H9 (cell line): ENCODE measurements around the gene CCDC174. TPM values are rescaled to one million over a fixed set of nuclear protein-coding genes. Genes with fewer than 3 reads are reported as not detected.

Experiments
- DNase-seq: peaks from one replicate; pipeline ENCODE4 v3.0.0-alpha.2; 2017
- H2AFZ ChIP-seq: one replicate; pipeline ENCODE4 v1.6.1; 2013; ENCODE audit warnings: mild to moderate bottlenecking, low read length, control low read depth, moderate library complexity
- H2AK5ac ChIP-seq: 2 replicates; pipeline ENCODE4 v1.6.1; 2013; ENCODE audit warnings: low read length, control low read depth, mixed read lengths; ENCODE audit not compliant: insufficient read length
- H2BK120ac ChIP-seq: one replicate; pipeline ENCODE4 v1.6.1; 2013; ENCODE audit warnings: low read depth, mild to moderate bottlenecking, low read length, control low read depth, inconsistent platforms; ENCODE audit not compliant: poor library complexity, severe bottlenecking
- H2BK12ac ChIP-seq: 2 replicates; pipeline ENCODE4 v1.6.1; 2013; ENCODE audit warnings: low read length, control low read depth, mixed read lengths, low read depth; ENCODE audit not compliant: insufficient read length
- H2BK15ac ChIP-seq: 2 replicates; pipeline ENCODE4 v1.6.1; 2013; ENCODE audit warnings: low read depth, low read length, control low read depth
- H2BK20ac ChIP-seq: one replicate; pipeline ENCODE4 v1.6.1; 2013; ENCODE audit warnings: low read depth, mild to moderate bottlenecking, low read length, control low read depth, inconsistent platforms; ENCODE audit not compliant: poor library complexity, severe bottlenecking
- H2BK5ac ChIP-seq: 2 replicates; pipeline ENCODE4 v1.6.1; 2013; ENCODE audit warnings: low read length, control low read depth, mixed read lengths; ENCODE audit not compliant: insufficient read length
- H3K14ac ChIP-seq: 2 replicates; pipeline ENCODE4 v1.6.1; 2013; ENCODE audit warnings: low read length, control low read depth; ENCODE audit not compliant: insufficient read depth
- H3K18ac ChIP-seq: 2 replicates; pipeline ENCODE4 v1.6.1; 2013; ENCODE audit warnings: low read depth, mild to moderate bottlenecking, mixed read lengths, low read length, control low read depth; ENCODE audit not compliant: insufficient read length
- H3K23ac ChIP-seq: 2 replicates; pipeline ENCODE4 v1.6.1; 2013; ENCODE audit warnings: low read length, control low read depth, mixed read lengths, low read depth; ENCODE audit not compliant: insufficient read length
- H3K23me2 ChIP-seq: 2 replicates; pipeline ENCODE4 v1.6.1; 2013; ENCODE audit warnings: low read depth, mild to moderate bottlenecking, mixed read lengths, low read length, control low read depth; ENCODE audit not compliant: insufficient read length, poor library complexity, severe bottlenecking
- H3K27ac ChIP-seq: 2 replicates; pipeline ENCODE4 v1.5.1; 2013; ENCODE audit warnings: low read length, control low read depth, mixed read lengths, low read depth; ENCODE audit not compliant: insufficient read length
- H3K27me3 ChIP-seq: 2 replicates; pipeline ENCODE4 v1.6.1; 2013; ENCODE audit warnings: low read length, control low read depth, inconsistent platforms; ENCODE audit not compliant: insufficient read depth
- H3K4ac ChIP-seq: 2 replicates; pipeline ENCODE4 v1.6.1; 2013; ENCODE audit warnings: low read depth, mild to moderate bottlenecking, control low read depth, inconsistent platforms, low read length, moderate library complexity
- H3K4me1 ChIP-seq: 2 replicates; pipeline ENCODE4 v1.6.1; 2013; ENCODE audit warnings: low read length, control low read depth, inconsistent platforms; ENCODE audit not compliant: insufficient read depth
- H3K4me2 ChIP-seq: 2 replicates; pipeline ENCODE4 v1.6.1; 2013; ENCODE audit warnings: low read length, control low read depth, mixed read lengths; ENCODE audit not compliant: insufficient read length, insufficient read depth
- H3K56ac ChIP-seq: 2 replicates; pipeline ENCODE4 v1.6.1; 2013; ENCODE audit warnings: low read depth, mild to moderate bottlenecking, mixed read lengths, low read length, control low read depth; ENCODE audit not compliant: insufficient read length
- H3K79me1 ChIP-seq: 2 replicates; pipeline ENCODE4 v1.6.1; 2013; ENCODE audit warnings: low read depth, mild to moderate bottlenecking, moderate library complexity, low read length, control low read depth, inconsistent platforms; ENCODE audit not compliant: insufficient read depth, poor library complexity, severe bottlenecking
- H3K79me2 ChIP-seq: 2 replicates; pipeline ENCODE4 v1.6.1; 2013; ENCODE audit warnings: low read length, control low read depth, inconsistent platforms; ENCODE audit not compliant: insufficient read depth
- H3K9ac ChIP-seq: 2 replicates; pipeline ENCODE4 v1.6.1; 2013; ENCODE audit warnings: low read length, control low read depth, mixed read lengths; ENCODE audit not compliant: insufficient read length; ENCODE audit errors: extremely low read depth
- H3K9me3 ChIP-seq: one replicate; pipeline ENCODE4 v1.6.1; 2013; ENCODE audit warnings: low read depth, low read length, inconsistent platforms; ENCODE audit not compliant: control insufficient read depth
- H3T11ph ChIP-seq: one replicate; pipeline ENCODE4 v1.6.1; 2013; ENCODE audit warnings: mild to moderate bottlenecking, low read length, control low read depth, inconsistent platforms
- H4K20me1 ChIP-seq: one replicate; pipeline ENCODE4 v1.6.1; 2013; ENCODE audit not compliant: control insufficient read depth, insufficient read length, insufficient read depth
- H4K5ac ChIP-seq: 2 replicates; pipeline ENCODE4 v1.6.1; 2013; ENCODE audit warnings: low read depth, mild to moderate bottlenecking, mixed read lengths, low read length, control low read depth; ENCODE audit not compliant: insufficient read length
- H4K8ac ChIP-seq: replicated peaks from 2 replicates; pipeline ENCODE4 v1.6.1; 2013; ENCODE audit warnings: low read length, control low read depth, mixed read lengths, low read depth; ENCODE audit not compliant: insufficient read length
- H4K91ac ChIP-seq: 2 replicates; pipeline ENCODE4 v1.6.1; 2013; ENCODE audit warnings: low read depth, mild to moderate bottlenecking, moderate library complexity, mixed read lengths, low read length, control low read depth; ENCODE audit not compliant: insufficient read length
- H3K27ac Mint-ChIP-seq, 3 experiments: 2 replicates in 2 of 3; 3 replicates in 1 of 3; pipeline ENCODE4 v1.8.0; 2020 to 2021; ENCODE audit warnings: mixed read lengths in 3 of 3, mild to moderate bottlenecking in 1 of 3, moderate library complexity in 1 of 3
- H3K27me3 Mint-ChIP-seq: 2 replicates; pipeline ENCODE4 v1.8.0; 2021; ENCODE audit warnings: low read depth, mild to moderate bottlenecking, moderate library complexity, mixed read lengths
- H3K36me3 Mint-ChIP-seq, 3 experiments: 2 replicates in 2 of 3; 3 replicates in 1 of 3; pipeline ENCODE4 v1.8.0; 2020 to 2021; ENCODE audit warnings: low read depth in 3 of 3, mixed read lengths in 3 of 3; ENCODE audit not compliant: insufficient read depth in 1 of 3
- H3K4me1 Mint-ChIP-seq, 2 experiments: 2 replicates each; pipeline ENCODE4 v1.8.0; 2020; ENCODE audit warnings: mixed read lengths in 2 of 2
- H3K4me3 Mint-ChIP-seq, 2 experiments: 2 replicates in 1 of 2; 3 replicates in 1 of 2; pipeline ENCODE4 v1.8.0; 2020 to 2021; ENCODE audit warnings: mild to moderate bottlenecking in 2 of 2, mixed read lengths in 2 of 2, moderate library complexity in 1 of 2
- H3K9me3 Mint-ChIP-seq, 2 experiments: 2 replicates in 1 of 2; 3 replicates in 1 of 2; pipeline ENCODE4 v1.8.0; 2020; ENCODE audit warnings: mild to moderate bottlenecking in 2 of 2, mixed read lengths in 2 of 2, moderate library complexity in 1 of 2
- WGBS: extraction: QIAGEN DNeasy Blood & Tissue Kit; methylation state at CpG from one replicate; pipeline ENCODE4 v1.1.7; 2013; ENCODE audit warnings: missing lambda C conversion rate, low lambda C conversion rate, mixed read lengths; ENCODE audit not compliant: insufficient read length; ENCODE audit errors: extremely low coverage; 5-methylcytosine and 5-hydroxymethylcytosine counted together
- total RNA-seq: library from RNA; stranded (reverse); gene quantifications from 2 replicates; pipeline ENCODE4 v1.2.1, GENCODE V29; 2021
- TF ChIP-seq, protein P1 (sequence below): fragments of 200-600 bp; sonication (generic); conservative IDR thresholded peaks from 3 replicates; pipeline ENCODE4 v1.8.0; 2021; ENCODE audit warnings: antibody characterized with exemption, mild to moderate bottlenecking

The CCDC174 gene
- total RNA-seq, 1 experiment from 2014 or later: 15.2 TPM

DNA sequence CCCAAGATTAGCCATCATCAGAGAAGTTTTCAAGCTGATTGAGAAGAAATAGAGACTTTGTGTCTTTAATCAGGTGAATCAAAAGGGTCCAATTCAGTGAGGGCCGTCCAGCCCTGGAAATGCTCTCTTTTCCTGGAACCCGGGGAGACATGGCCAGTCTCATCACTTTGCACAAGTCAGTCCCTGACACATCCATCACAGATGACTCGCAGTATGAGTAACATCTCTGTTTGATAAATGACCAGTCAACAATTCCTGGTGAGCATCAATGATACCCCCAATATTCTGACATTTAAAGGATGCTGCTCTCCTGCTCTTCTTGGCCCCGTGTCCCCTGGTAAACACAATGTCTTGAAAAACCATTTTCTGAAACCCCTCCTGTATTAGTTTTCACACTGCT is 50.1 kb downstream of the CCDC174 start:
- H2BK15ac ChIP-seq: no peak overlapping the region
- no CpG with 5 or more reads among the region's 4 CpGs for WGBS
- no peak overlapping the region for H3K23ac ChIP-seq
- no peaks in the 10 kb centered on the region for H3K23me2 ChIP-seq
- H3K9ac ChIP-seq: no peak overlapping the region
- no peak overlapping the region for H3K4ac ChIP-seq
- no peak overlapping the region for H3K4me3 Mint-ChIP-seq
- no peak for DNase-seq
- H3K36me3 Mint-ChIP-seq: no peaks in the 10 kb centered on the region
- H3K56ac ChIP-seq: no peak overlapping the region
- no peak overlapping the region for H3T11ph ChIP-seq
- H2BK5ac ChIP-seq: no peak overlapping the region
- H3K79me1 ChIP-seq: no peaks in the 10 kb centered on the region
- no peak overlapping the region for H3K18ac ChIP-seq
- peaks cover 14% of the 10 kb centered on the region for H3K27me3 Mint-ChIP-seq
- no peak overlapping the region for H4K91ac ChIP-seq
- no peaks in the 10 kb centered on the region for H3K4me1 ChIP-seq
- no peak overlapping the region for H4K5ac ChIP-seq
- no peak overlapping the region for H2BK20ac ChIP-seq
- no peaks in the 10 kb centered on the region for H3K4me1 Mint-ChIP-seq
- no peak overlapping the region for H4K8ac ChIP-seq
- H4K20me1 ChIP-seq: no peaks in the 10 kb centered on the region
- no peaks in the 10 kb centered on the region for H3K79me2 ChIP-seq
- no peak overlapping the region for H3K14ac ChIP-seq
- H3K27me3 ChIP-seq: no peaks in the 10 kb centered on the region
- no peaks in the 10 kb centered on the region for H3K9me3 ChIP-seq
- no peak overlapping the region for H3K27ac Mint-ChIP-seq
- no peaks in the 10 kb centered on the region for H3K9me3 Mint-ChIP-seq
- H2AFZ ChIP-seq: no peak overlapping the region
- no peak overlapping the region for H3K27ac ChIP-seq
- TF ChIP-seq, protein P1, sequence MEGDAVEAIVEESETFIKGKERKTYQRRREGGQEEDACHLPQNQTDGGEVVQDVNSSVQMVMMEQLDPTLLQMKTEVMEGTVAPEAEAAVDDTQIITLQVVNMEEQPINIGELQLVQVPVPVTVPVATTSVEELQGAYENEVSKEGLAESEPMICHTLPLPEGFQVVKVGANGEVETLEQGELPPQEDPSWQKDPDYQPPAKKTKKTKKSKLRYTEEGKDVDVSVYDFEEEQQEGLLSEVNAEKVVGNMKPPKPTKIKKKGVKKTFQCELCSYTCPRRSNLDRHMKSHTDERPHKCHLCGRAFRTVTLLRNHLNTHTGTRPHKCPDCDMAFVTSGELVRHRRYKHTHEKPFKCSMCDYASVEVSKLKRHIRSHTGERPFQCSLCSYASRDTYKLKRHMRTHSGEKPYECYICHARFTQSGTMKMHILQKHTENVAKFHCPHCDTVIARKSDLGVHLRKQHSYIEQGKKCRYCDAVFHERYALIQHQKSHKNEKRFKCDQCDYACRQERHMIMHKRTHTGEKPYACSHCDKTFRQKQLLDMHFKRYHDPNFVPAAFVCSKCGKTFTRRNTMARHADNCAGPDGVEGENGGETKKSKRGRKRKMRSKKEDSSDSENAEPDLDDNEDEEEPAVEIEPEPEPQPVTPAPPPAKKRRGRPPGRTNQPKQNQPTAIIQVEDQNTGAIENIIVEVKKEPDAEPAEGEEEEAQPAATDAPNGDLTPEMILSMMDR: no peak
- H2BK12ac ChIP-seq: no peak overlapping the region
- H2BK120ac ChIP-seq: no peak overlapping the region
- no peak overlapping the region for H2AK5ac ChIP-seq
- H3K4me2 ChIP-seq: no peak overlapping the region
